AG10803 (cell line): ENCODE data around the gene WDR45.

Experiments
- DNase-seq: peaks from one replicate; pipeline ENCODE4 v3.0.0; 2010; ENCODE audit warnings: low read depth
- H3K4me3 ChIP-seq: 2 replicates; pipeline ENCODE4 v1.5.1; 2011; ENCODE audit warnings: mild to moderate bottlenecking, low read length, control low read depth
- CTCF ChIP-seq: conservative IDR thresholded peaks from 2 replicates; pipeline ENCODE4 v1.5.1; 2011; ENCODE audit warnings: mild to moderate bottlenecking, low read length, control low read depth, inconsistent platforms

The WDR45 gene

DNA sequence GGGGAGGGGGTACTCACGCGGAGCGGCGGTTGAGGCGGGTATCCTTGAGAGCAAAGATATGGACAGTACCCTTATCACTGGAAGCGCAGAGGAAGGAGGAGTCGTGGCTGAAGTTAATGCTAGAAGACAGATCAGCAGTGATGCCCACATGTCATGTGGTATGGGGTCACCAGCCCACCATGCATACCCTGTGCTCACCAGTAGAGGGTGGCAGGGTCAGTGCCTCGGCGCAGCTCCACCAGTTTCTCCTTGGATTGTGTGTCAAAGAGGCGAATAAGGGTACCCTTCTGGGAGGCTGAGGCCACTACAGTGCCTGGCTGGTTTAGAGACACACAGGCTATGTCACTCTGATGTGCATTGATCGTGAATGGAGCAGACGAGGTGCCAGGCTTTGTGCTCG is 4.3 kb downstream of the WDR45 start:
- no peak for TF ChIP-seq CTCF
- no peak overlapping the region for H3K4me3 ChIP-seq
- no peak for DNase-seq

DNA sequence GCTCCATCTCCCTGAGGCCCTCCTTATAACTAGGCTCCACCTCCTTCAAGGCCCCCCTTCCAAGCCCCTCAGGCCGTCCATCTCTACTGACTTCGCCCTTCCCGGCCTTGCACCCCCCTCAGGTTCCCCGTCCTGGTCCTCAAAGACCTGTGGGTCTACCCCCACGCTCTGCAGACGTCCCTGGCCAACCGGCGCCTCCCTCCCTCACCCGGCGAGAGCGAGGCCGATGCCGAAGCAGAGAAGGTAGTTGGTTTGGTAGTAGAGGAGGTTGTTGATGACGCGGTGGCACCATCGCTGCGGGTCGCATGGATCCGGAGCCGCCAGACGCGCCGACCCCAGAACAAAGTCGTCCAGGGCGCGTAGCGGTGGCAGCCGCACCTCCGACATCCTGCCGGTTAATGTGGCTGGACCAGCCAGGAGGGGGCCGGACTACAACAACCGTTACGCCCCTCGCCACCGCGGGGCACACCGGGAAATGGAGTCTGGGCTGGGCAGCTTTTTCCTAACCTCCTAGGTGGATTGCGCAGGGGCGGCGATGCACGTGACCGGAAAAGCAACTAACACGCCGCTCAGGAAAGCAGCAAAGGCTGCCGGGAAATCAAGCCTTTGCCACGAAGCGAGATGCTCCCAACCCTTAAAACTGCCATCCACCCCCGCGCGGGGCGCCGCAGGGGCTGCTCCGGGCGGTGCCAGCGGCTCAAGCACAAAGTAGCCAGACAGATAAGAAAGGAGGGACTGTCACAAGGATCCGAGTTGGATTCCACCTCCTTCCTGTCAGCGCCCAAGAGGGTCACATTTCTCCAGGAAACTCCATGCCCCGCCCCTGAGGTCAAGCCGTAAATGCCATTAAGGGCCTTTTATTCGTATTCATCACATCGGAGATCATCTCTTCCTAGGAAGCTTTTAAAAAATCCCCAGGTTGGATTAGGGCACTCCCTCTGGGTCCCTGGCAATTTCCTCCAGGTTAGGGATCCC is 5.8 kb downstream of the WDR45 start, which contains the start of gene PRAF2:
TSS of gene PRAF2 (minus strand) at position 402 of the 975 bp plus-strand sequence. CDS start at position 387, 15 bp downstream.
- peak; percentile 89 for DNase-seq
- H3K4me3 ChIP-seq = peak within 1 kb of the TSS; percentile 74
- no peak for TF ChIP-seq CTCF

DNA sequence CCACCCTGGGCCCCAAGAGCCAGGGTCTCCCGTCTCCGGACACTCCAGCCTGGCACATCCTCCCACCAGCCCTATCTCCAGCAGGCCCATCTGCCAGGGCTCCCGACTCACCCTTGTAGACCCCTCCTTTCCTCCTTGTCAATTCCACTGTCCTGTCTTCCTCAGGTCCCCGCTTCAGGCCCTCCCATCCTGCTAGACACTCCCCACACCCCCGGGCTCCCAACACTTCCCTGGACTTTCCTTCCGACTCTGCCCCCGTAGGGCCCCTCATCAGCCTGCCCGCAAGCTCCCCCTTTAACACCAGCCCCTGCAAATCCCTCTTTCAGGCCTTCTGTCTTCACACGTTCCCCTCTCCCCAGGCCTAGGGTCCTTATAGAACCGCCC is 7.0 kb downstream of the WDR45 start:
- H3K4me3 ChIP-seq = peak overlapping the region; percentile 74
- no peak for TF ChIP-seq CTCF
- no peak for DNase-seq

DNA sequence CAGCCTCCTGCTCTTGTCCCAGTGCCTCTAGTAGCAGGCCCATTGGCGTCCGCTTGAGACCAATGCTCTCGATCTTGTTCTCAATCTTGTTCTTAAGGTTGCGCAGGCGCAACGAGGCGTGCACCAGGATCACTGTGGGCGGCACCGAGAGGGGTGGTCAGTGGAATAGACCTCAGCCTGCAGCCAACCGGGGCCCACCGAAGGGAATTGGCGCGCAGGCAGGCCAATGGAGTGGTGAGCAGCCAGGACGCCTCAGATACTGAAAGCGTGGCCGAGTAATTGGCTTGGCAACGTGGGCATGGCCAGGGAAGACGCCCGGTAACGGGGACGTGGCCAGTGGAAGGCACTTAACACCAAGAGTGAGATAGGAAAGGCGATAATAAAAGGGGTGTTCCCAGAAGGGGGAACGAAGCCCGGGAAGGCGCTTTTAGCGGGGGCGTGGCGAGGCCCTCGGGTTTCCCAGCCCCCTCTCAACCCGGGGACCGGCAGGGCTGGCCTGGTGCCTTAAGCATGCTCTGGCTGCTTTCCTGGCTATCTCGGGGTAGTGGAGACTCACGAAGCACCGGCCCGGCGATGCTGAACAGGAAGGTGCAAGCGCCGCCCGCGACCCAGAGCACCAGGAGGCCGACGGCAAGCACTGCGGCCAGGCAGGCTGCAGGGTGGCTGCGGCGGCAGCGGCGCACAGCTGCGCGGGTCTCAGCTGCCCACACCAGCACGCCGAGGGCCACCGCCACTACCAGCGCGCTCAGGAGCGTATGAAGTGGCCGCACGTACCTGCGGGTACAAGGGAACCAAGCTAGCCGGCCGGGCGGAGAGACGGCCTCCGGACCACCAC is 7.6 kb downstream of the WDR45 start:
- TF ChIP-seq CTCF = no peak
- peak; percentile 73 for DNase-seq
- peak overlapping the region; percentile 74 for H3K4me3 ChIP-seq

DNA sequence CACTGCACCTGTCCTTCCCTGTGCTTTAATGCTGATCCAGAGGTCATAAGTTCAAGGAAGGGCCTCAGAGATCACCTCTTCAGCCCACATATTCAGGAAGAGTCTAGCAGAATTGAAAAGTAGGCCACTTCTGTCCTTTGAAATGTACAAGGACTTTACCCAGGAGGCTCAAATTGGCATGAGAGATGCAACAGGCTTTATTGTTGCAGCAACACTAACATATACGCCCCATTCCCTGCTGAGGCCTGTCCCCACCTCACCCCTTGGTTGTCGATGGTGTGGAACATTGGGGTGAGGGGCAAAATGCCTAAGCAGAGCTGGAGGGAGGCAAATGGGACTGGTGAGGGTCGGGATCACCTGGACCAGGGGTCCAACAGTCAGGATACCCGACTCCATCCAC is 8.7 kb downstream of the WDR45 start:
- DNase-seq = no peak
- TF ChIP-seq CTCF = no peak
- H3K4me3 ChIP-seq = no peak overlapping the region

DNA sequence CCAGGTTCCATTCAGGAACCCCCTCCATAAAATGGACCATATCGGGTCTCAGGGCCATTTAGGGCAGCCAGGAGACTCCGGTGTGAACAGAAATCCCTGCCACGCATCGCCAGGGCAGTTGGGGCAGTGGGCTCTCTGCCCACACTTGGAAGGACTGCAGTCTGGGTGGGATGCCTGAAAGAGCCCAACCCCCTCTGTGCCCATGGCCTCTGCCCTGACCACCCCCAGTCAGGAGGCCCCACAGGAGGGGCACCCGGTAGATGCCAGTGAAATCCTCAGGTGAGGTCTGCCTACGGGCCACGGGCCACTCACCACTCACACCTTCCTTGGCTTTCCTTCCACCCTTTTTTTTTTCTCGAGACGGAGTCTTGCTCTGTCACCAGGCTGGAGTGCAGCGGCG is 10.6 kb downstream of the WDR45 start:
- H3K4me3 ChIP-seq = no peak overlapping the region
- DNase-seq = no peak
- no peak for TF ChIP-seq CTCF
